ENCODE measurements around the gene MAP3K5. TPM values are rescaled to one million over a fixed set of nuclear protein-coding genes. Genes with fewer than 3 reads are reported as not detected.
A peak's percentile ranks its signal among the peaks of the same experiment; 100 is the strongest.

Gene MAP3K5
- total RNA-seq, 8 experiments from 2014 or later, result 0.58 to 6.6 (median 1.2) TPM

GRCh38 chr6:136514591-136514990 is 277.7 kb downstream of the MAP3K5 start:
- in situ Hi-C loops (cut with MboI; ENCODE audit: low pct_unique_long_range_greater_than_20kb in 2 of 9, low sequenced_read_pairs in 9 of 9, unreplicated experiment in 9 of 9), result no loop called here
- Histone ChIP-seq H3K27ac (no peak overlapping the region), H3K4me3 (no peak overlapping the region), H3K4me1 (replicated peaks in 1 of 2) (no peaks in the 10 kb centered on the region)
- WGBS, 10 experiments, result 19 to 89% (median 63%) methylated on average over 1 to 4 of the region's 4 CpGs; no CpG with 5 or more reads in 2 of the 10 experiments
- ATAC-seq (replicated peaks in 6 of 8), result peak in 7 of 8 experiments; percentile 64 to 86 (median 82)

DNA sequence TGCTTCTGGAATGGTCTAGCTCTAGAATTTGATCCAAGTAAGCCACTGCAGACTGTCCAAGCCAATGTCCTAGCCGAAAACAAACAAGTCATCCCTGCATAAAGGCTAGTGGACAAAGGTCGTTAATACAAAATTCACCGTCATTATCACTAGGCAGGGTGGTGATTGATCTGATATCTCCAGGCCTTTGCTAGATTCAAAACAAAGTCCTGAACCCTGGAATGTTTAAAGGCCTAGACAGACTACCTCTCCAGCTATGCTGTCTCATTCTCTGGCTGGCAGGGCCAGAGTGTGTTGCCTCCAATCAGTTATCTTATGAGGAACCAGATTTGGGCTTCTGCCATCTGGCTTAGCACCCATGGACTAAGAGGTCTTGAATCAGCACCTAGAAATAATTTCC is 280.4 kb downstream of the MAP3K5 start:
- ATAC-seq (replicated peaks in 6 of 8), result no peak
- no peak overlapping the region for H3K27ac ChIP-seq
- in situ Hi-C loops (cut with MboI; ENCODE audit: low pct_unique_long_range_greater_than_20kb in 2 of 9, low sequenced_read_pairs in 9 of 9, unreplicated experiment in 9 of 9), result no loop called here
- no peak overlapping the region for H3K4me3 ChIP-seq
- 50 to 100% (median 83%) methylated on average over 1 to 3 of the region's 3 CpGs; no CpG with 5 or more reads in 3 of the 10 experiments for WGBS, 10 experiments
- H3K4me1 ChIP-seq (replicated peaks in 1 of 2), result no peaks in the 10 kb centered on the region

DNA sequence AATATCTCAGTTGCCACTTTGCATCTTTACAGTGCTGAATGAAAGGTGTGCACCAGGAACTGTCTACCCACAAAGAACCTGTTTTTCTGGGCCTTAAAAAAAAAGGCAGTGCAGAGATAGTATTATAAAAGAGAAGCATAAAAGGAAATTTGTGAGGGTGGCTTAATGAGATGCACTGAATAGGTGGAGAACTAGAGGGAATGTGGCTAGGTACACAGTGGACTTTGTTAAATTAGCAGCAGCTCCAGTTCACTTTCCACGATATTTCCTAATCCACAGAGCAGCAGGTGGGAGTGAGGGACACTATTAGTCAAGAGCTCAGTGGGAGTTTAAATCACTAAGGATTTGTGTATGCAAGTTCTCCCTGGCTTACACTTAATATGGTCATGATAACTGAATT is 280.9 kb downstream of the MAP3K5 start:
- 38 to 100% (median 62%) methylated on average over 1 of the region's 1 CpG; no CpG with 5 or more reads in 3 of the 10 experiments for WGBS, 10 experiments
- Histone ChIP-seq H3K4me1 (replicated peaks in 1 of 2) (no peaks in the 10 kb centered on the region), H3K4me3 (no peak overlapping the region), H3K27ac (no peak overlapping the region)
- in situ Hi-C loops (cut with MboI; ENCODE audit: low pct_unique_long_range_greater_than_20kb in 2 of 9, low sequenced_read_pairs in 9 of 9, unreplicated experiment in 9 of 9), result no loop called here
- ATAC-seq (replicated peaks in 6 of 8), result no peak

- no peak overlapping the region for H3K4me3 ChIP-seq
- H3K27ac ChIP-seq, result no peak overlapping the region
- 60 to 100% (median 83%) methylated on average over 1 to 4 of the region's 4 CpGs; no CpG with 5 or more reads in 1 of the 10 experiments for WGBS, 10 experiments
- in situ Hi-C loops (cut with MboI; ENCODE audit: low pct_unique_long_range_greater_than_20kb in 2 of 9, low sequenced_read_pairs in 9 of 9, unreplicated experiment in 9 of 9), result no loop called here
- ATAC-seq (replicated peaks in 6 of 8), result no peak
- H3K4me1 ChIP-seq (replicated peaks in 1 of 2), result no peaks in the 10 kb centered on the region
Observed at GRCh38 chr6:136510782-136511181, 281.5 kb downstream of the MAP3K5 start.

DNA sequence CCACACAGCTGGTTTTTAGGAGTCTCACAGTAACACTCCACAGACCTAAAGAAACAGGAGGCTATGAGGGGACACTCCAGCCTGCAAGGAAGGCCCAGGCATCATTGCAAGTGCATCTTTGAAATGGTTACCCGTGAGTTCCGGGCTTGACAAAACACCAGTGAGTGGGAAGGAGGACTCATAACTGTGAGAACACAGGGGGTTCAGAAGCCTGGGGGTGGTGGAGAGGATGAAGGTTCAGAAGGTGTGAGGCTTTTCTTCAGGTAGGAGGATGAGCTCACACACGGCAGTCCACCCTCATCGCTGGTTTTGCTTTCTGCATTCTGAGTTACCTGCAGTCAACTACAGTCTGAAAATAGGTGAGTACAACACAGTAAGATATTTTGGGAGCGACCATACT is 282.0 kb downstream of the MAP3K5 start:
- Histone ChIP-seq H3K4me1 (replicated peaks in 1 of 2) (no peaks in the 10 kb centered on the region), H3K27ac (no peak overlapping the region), H3K4me3 (no peak overlapping the region)
- WGBS, 10 experiments, result 63 to 100% (median 93%) methylated on average over 1 to 5 of the region's 5 CpGs; no CpG with 5 or more reads in 1 of the 10 experiments
- in situ Hi-C loops (cut with MboI; ENCODE audit: low pct_unique_long_range_greater_than_20kb in 2 of 9, low sequenced_read_pairs in 9 of 9, unreplicated experiment in 9 of 9), result no loop called here
- no peak for ATAC-seq (replicated peaks in 6 of 8)

DNA sequence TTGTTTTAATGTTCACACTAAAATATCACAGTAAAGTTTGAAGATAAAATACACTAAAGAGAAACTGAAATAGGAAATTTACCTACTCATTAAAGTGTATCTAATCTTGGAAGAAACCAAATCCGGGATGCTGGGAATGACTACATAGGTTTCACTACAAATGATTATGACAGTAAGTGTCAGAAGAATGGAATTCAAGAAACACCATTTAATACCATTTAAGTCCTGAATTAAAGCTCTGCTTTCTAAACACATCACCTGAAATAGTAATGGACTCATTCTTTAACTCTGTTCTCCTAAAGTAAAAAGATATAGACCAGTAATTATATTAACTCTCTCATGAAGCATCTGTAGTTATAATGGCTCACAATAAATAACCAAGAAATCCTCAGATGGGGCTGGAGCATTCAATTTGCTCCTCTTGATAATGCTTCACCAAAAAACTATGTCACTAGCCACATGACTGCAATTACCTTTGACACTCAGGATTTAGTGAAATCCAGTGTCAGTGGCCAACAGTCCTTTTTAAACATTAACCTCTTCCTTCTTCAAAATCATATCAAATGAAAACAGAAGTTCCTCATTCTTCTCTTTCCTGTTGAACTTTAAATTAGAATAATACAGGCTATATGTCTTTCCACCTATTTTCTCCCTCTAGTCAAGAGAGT is 283.4 kb downstream of the MAP3K5 start:
- Histone ChIP-seq H3K4me3 (no peak overlapping the region), H3K27ac (no peak overlapping the region), H3K4me1 (replicated peaks in 1 of 2) (peaks cover 0 to under 1% of the 10 kb centered on the region in 2 donors)
- in situ Hi-C loops (cut with MboI; ENCODE audit: low pct_unique_long_range_greater_than_20kb in 2 of 9, low sequenced_read_pairs in 9 of 9, unreplicated experiment in 9 of 9), result no loop called here
- WGBS, 10 experiments, result 67 to 100% (median 90%) methylated on average over 1 of the region's 1 CpG; no CpG with 5 or more reads in 3 of the 10 experiments
- no peak for ATAC-seq (replicated peaks in 6 of 8)

Other genes starting within 250 kb of the MAP3K5 start
- 10 to 100 TPM in 5 of 8 experiments, 1 to 10 TPM in 3; 2.9 to 34.2 (median 12.3) TPM for gene MAP7, start 242.1 kb downstream of the MAP3K5 start, total RNA-seq
- 1 to 10 TPM; 5.0 to 5.8 (median 5.5) TPM for gene PEX7, start 30.1 kb upstream of the MAP3K5 start, total RNA-seq
- under 1 TPM in 3 of 8 experiments, not detected in 5; 0.17 to 0.67 (median 0.52) TPM for gene SLC35D3, start 129.8 kb upstream of the MAP3K5 start, total RNA-seq